GM19438 (cell line): ENCODE measurements around the gene FGF12.

Source experiments
- ATAC-seq: cut with Tn5 transposase; IDR thresholded peaks from one replicate; pipeline ENCODE4 v1.9.1; 2021; ENCODE audit warnings: low read depth; ENCODE audit not compliant: unreplicated experiment

The FGF12 gene

GRCh38 chr3:192433704-192434103 lies 293.6 kb downstream of the FGF12 start:
- no peak for ATAC-seq

DNA sequence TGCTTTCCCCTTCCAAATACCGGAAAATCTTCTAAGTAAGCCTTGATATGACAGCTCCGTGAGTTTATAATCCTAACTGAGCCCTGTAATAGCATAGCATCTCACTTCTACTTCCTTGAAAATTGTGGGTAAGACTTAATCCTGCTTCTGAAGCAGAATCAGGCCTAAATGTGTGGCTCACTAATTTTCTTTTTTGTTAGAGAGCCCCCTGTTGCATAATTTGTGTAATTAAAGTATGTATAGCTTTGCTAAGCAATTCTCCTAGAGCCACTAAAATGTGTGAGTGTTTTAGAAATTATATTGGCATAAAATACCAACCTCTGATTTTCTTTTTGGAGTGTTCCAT lies 304.4 kb downstream of the FGF12 start:
- no peak for ATAC-seq

GRCh38 chr3:192422321-192422996 lies 304.9 kb downstream of the FGF12 start:
- no peak for ATAC-seq

DNA sequence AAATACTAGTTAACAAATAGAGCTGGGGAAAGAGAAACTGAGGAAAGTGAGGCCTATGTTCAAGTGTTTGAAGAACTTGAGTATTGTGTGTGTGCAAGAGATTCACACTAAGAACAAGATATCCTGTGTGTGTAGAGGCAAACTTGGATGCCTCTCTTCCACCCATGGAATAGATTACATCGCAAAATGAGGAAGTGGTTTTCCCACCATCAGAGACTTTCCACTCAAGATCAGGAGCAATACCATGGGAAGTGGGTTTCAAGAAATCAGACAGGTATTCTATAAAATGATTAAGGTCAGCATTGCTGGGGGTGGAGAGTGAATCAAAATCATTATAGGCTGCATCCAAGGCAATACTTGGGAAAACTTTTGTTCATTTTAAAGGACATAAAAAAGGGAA lies 308.0 kb downstream of the FGF12 start:
- no peak for ATAC-seq

DNA sequence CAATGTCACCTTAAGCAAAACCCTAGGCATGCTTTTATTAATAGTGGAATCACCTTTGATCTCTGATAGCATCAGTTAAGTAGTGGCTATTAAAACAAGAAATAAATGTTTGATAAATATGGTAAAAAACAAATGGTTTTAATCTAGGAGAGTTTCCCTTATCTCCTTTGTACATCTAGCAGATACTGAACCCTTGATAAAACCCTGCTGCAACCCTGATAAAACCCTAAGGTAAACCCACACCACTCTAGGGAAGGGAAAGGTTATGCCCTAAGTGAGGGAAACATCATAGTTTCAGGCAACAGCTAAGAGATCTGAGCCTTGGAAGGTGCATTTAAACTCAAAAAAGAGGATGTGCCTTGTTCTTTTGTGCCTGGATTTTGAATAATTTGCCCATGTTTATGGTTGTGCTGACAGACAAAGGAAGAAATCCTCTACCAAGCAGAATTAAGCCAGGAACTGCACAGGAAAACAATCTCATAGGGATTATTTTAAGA lies 309.7 kb downstream of the FGF12 start:
- ATAC-seq: no peak

DNA sequence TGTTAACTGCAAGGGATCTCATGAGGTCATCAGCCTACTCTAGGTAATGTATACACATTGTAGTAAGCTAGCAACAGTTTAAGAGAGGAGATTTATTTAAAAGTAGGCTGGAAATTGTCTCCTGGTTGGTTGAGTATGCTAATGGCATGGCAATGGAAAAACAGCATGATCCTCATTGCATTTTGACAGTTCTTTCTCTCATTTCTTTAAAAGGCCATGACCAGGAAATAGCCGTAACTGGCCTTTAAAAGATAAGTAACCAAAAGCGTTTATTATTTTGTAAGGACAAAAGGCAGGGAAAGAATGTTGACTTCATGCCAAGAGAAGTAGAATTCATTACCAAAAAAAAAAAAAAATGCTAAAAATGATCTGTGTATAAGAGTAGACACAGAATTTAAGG lies 310.3 kb downstream of the FGF12 start:
- no peak for ATAC-seq

DNA sequence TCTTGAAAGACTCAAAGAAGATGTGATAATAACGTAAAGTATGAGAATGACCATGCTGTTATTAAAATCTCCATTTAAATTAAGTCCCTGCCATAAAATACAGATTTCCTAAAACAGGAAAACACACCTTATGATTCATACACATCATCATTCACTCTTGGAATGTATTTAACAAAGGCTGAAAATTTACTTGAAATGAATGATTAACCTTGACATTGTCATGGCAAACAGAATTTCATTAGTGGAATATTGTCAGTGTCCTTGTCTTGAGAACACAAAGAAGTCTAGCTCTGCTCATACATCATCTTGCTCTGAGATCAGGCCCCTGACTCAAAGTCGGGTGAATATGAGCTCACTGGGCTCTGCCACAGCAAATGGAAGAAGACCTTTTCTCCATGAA lies 313.9 kb downstream of the FGF12 start:
- ATAC-seq: no peak

GRCh38 chr3:192410684-192410960 lies 316.7 kb downstream of the FGF12 start:
- ATAC-seq: no peak

DNA sequence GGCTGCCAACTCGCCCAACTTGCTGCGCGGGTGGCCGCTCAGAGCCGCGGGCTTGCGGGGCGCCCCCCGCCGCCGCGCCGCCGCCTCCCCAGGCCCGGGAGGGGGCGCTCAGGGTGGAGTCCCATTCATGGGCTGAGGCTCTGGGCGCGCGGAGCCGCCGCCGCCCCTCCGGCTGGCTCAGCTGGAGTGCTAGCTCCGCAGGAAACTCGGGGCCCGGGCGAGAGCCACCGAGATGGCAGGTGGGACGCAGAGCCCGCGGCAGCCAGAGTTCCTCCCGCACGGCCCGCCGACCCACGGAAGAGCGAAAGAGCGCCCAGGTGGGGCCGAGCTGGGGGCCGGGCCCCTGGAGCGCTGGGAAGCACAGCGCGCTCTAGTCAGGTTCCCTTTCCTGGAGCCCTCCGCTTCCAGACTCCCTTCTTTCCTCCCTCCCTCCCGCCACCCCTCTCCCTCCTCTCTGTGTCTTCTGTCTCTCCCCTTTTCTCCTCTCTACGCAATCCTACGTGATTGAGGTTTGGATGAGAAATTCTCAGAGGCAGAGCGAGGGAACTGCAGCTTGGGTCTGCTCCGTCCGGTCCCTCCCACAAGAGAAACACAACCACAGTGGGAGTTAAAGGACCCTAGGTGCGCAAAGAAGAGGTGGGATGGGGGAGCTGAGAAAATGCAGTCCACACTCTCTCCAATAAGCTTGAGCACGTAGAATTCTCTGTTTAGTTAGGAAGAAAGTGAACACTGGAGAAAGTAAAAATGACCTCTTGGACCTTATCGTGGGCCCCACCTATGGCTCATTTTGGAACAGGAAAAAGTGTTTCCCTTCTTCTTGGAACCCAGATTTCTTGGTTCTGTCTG lies 317.3 kb downstream of the FGF12 start:
- peak; percentile 36 for ATAC-seq

- peak; percentile 69 for ATAC-seq
Observed at GRCh38 chr3:192409201-192409837, 318.0 kb downstream of the FGF12 start.

GRCh38 chr3:192408647-192409200 lies 318.6 kb downstream of the FGF12 start:
- no peak for ATAC-seq

- ATAC-seq: no peak
Observed at GRCh38 chr3:192408007-192408646, 319.2 kb downstream of the FGF12 start.

DNA sequence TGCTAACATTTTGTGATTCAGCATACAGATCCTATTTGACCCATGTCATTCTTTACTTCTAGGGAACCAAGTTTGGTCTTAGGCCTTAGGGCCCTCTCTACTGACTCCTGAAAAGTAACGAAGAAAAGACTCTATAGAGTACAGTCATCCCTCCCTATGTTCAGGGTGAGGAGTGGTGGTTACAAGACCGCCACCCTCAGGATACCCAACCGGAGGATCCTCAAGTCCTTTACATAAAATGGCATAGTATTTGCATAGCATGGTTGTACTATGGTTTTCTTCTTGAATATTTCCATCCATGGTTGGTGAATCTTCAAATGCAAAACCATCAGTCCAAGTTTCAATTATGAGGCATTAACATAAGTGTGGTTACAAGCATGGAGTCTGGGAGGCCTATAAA lies 327.6 kb downstream of the FGF12 start:
- ATAC-seq: no peak

- ATAC-seq: no peak
Observed at GRCh38 chr3:192397012-192397411, 330.3 kb downstream of the FGF12 start.

DNA sequence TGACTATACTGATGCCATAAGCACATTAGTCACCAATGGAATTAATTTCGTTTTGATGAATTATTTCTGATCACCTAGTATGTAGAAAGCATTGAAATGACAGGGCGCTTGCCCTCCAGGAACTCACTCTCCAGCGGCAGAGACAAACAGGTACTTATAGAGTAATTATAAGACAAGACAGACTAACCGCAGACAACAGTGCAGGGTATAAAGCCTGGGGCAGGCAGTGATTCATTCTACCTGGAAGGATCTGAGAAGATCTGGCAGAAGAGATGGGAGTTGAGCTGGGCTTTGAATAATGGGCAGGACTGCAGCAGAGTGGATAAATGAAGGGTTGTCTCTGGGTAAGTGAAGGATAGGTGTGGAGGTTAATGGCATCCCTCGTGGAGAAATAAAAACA lies 331.8 kb downstream of the FGF12 start:
- ATAC-seq: no peak

GRCh38 chr3:192392986-192393385 lies 334.4 kb downstream of the FGF12 start:
- ATAC-seq: no peak

DNA sequence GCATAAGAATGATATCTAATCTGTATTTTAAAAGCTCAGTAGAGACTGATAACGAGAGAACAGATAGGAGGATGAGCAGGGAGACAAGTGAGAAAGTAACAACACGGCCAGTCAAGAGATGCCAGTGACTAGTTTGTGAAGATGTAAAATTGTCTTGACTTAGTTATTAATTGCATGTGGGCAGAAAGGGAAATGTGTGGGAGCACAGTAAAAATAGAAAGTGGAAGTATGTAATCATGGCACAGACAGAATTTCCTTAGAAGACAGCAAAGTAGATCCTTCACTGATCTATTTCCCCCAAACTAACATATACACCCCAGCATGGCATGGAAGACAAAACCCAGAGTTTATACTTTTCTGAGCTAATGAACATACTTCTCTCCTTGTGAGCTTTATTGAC lies 344.5 kb downstream of the FGF12 start:
- ATAC-seq: no peak

GRCh38 chr3:192373586-192373985 lies 353.8 kb downstream of the FGF12 start:
- ATAC-seq: no peak

DNA sequence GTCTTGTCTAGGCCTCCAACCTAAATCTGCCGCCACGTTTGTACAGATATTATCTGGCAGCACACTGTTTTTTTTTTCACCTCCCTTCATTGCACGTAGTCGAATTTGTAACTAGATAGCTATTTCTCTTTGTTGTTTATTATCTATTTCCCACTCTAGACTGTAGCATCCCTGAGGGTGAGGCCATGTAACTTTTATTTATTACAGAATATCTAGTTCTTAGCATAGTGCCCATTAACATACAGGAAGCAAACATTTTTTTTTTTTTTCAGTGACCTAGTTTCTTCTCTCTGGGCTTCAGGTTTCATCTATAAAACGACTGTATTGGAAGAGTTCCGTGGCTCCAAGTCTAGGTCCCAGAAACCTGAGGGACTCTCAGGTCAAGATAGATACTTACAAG lies 354.3 kb downstream of the FGF12 start:
- ATAC-seq: no peak

- ATAC-seq: no peak
Observed at GRCh38 chr3:192372616-192373015, 354.7 kb downstream of the FGF12 start.

DNA sequence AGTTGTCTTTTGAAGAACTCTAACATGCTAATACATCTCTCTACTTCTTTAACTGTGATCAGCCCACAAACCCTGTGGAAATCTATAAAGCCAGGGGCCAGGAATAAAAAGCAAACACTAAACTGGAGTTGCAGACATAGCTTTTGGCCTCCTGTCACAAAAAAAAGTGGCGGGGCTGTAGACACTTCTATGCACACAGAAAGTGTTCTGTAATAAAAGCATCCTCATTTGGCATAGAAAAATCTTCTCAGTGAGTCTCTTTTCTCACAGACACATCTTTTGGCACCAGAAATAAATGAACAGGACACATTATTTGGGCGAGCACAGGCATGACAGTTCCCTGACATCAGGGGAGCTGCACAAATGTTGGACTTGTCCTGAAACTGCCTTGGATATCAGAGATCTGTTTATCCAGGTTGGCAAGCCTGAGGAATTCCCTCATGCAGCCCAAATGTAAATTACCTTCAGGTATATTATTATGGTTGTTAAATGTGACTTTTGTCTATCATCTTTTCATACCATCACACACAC lies 355.4 kb downstream of the FGF12 start:
- ATAC-seq: no peak
